ENCODE results near the gene SH3BP1.
"Not testable (repeated sequence)": the region's sequence is repeated elsewhere in the genome, so short reads cannot be mapped to it uniquely, and the experiment has no call there.

The SH3BP1 gene

GRCh38 chr22:37639070-37639760 is at the start of gene SH3BP1:
SH3BP1 (plus strand) TSS chr22:37639669; CDS start chr22:37639788, 119 bp downstream.
- DNase-seq, result peak; percentile 66

- not testable (repeated sequence) for DNase-seq
Measured at GRCh38 chr22:37591081-37591480, 48.4 kb upstream of the SH3BP1 start.

GRCh38 chr22:37591823-37592404 is 47.6 kb upstream of the SH3BP1 start:
- no peak for DNase-seq

GRCh38 chr22:37594237-37594636 is 45.2 kb upstream of the SH3BP1 start:
- no peak for DNase-seq

GRCh38 chr22:37599153-37599552 is 40.3 kb upstream of the SH3BP1 start:
- DNase-seq, result no peak

- no peak for DNase-seq
Measured at GRCh38 chr22:37601203-37601539, 38.3 kb upstream of the SH3BP1 start.

- no peak for DNase-seq
Measured at GRCh38 chr22:37601540-37602442, 37.7 kb upstream of the SH3BP1 start.

GRCh38 chr22:37602546-37603277 is 36.8 kb upstream of the SH3BP1 start:
- DNase-seq, result not testable (repeated sequence)

- no peak for DNase-seq
Measured at GRCh38 chr22:37604074-37604473, 35.4 kb upstream of the SH3BP1 start.

GRCh38 chr22:37604875-37605274 is 34.6 kb upstream of the SH3BP1 start:
- peak; percentile 74 for DNase-seq

- DNase-seq, result peak; percentile 91
Measured at GRCh38 chr22:37607010-37607934, 32.2 kb upstream of the SH3BP1 start.

- no peak for DNase-seq
Measured at GRCh38 chr22:37607935-37608476, 31.5 kb upstream of the SH3BP1 start.

- peak; percentile 98 for DNase-seq
Measured at GRCh38 chr22:37608477-37609239, 30.8 kb upstream of the SH3BP1 start, which contains the start of gene GGA1. GGA1 (plus strand) TSS chr22:37608834; CDS start chr22:37608861, 27 bp downstream.

- no peak for DNase-seq
Measured at GRCh38 chr22:37609240-37610152, 30.0 kb upstream of the SH3BP1 start.

GRCh38 chr22:37610153-37610475 is 29.4 kb upstream of the SH3BP1 start:
- DNase-seq, result not testable (repeated sequence)

GRCh38 chr22:37610480-37611129 is 28.9 kb upstream of the SH3BP1 start:
- DNase-seq, result no peak

- DNase-seq, result no peak
Measured at GRCh38 chr22:37611207-37611606, 28.3 kb upstream of the SH3BP1 start.

GRCh38 chr22:37616201-37617083 is 23.0 kb upstream of the SH3BP1 start:
- DNase-seq, result no peak
